Right renal pelvis (tissue), 4 donors: ENCODE data around the gene NUDT13. TPM values are rescaled to one million over a fixed set of nuclear protein-coding genes. Genes with fewer than 3 reads are reported as not detected.

Experiments used
- DNase-seq, 4 donors: peaks; one replicate each; pipeline ENCODE4 v3.0.0-alpha.2; 2013; ENCODE audit warnings: low read depth in 4 of 4, low spot score in 3 of 4, missing footprints in 1 of 4
- polyA plus RNA-seq, 4 donors: library from polyadenylated mRNA; unstranded; fragments of 120-200 nt; gene quantifications; one replicate each; pipeline ENCODE4 v1.2.1, GENCODE V29; 2013; ENCODE audit not compliant: insufficient read length in 4 of 4

The NUDT13 gene
- polyA plus RNA-seq, 4 donors = 4.8 to 7.0 (median 5.5) TPM

GRCh38 chr10:73161079-73161478 is 50.8 kb downstream of the NUDT13 start:
- no peak for DNase-seq

GRCh38 chr10:73161662-73162061 is 51.4 kb downstream of the NUDT13 start:
- no peak for DNase-seq

GRCh38 chr10:73163096-73163495 is 52.8 kb downstream of the NUDT13 start:
- no peak for DNase-seq

- no peak for DNase-seq
Measured at GRCh38 chr10:73166972-73167371, 56.7 kb downstream of the NUDT13 start.

GRCh38 chr10:73167458-73167782 is 57.2 kb downstream of the NUDT13 start:
- peak in 1 of 4 donors; percentile 3 for DNase-seq

GRCh38 chr10:73167783-73168464 is 57.7 kb downstream of the NUDT13 start, which contains the start of the genes ECD and FAM149B1:
Gene ECD (minus strand): TSS chr10:73168008. CDS start chr10:73163937, 4,071 bp downstream.
Gene FAM149B1 (plus strand): TSS chr10:73168119. CDS start chr10:73168340, 221 bp downstream.
- DNase-seq = peak; percentile 93 to 95 (median 94)

GRCh38 chr10:73168465-73168803 is 58.2 kb downstream of the NUDT13 start:
- peak in 1 of 4 donors; percentile 12 for DNase-seq

GRCh38 chr10:73169320-73169719 is 59.1 kb downstream of the NUDT13 start:
- no peak for DNase-seq

GRCh38 chr10:73172867-73173266 is 62.6 kb downstream of the NUDT13 start:
- DNase-seq = no peak

- no peak for DNase-seq
Measured at GRCh38 chr10:73174148-73174925, 64.1 kb downstream of the NUDT13 start.

Other genes starting within 250 kb of the NUDT13 start
- 1 to 10 TPM; 2.8 to 3.8 (median 3.3) TPM for gene OIT3, start 216.7 kb upstream of the NUDT13 start, polyA plus RNA-seq
- gene PLA2G12B, start 155.6 kb upstream of the NUDT13 start, polyA plus RNA-seq = 1 to 10 TPM; 6.7 to 8.2 (median 7.2) TPM
- gene P4HA1, start 13.6 kb upstream of the NUDT13 start, polyA plus RNA-seq = 100 to 1,000 TPM in 1 of 4 donors, 10 to 100 TPM in 3; 82.7 to 110 (median 95.1) TPM
- gene ECD, start 57.6 kb downstream of the NUDT13 start, polyA plus RNA-seq = 10 to 100 TPM; 37.3 to 46.9 (median 43.9) TPM
- 10 to 100 TPM; 36.9 to 45.6 (median 41.5) TPM for gene FAM149B1, start 57.7 kb downstream of the NUDT13 start, polyA plus RNA-seq
- gene DNAJC9, start 136.8 kb downstream of the NUDT13 start, polyA plus RNA-seq = 10 to 100 TPM; 29.4 to 32.0 (median 30.6) TPM
- gene MRPS16, start 142.2 kb downstream of the NUDT13 start, polyA plus RNA-seq = 10 to 100 TPM; 76.1 to 92.3 (median 84.8) TPM
- 10 to 100 TPM; 11.9 to 18.7 (median 12.1) TPM for gene CFAP70, start 248.4 kb downstream of the NUDT13 start, polyA plus RNA-seq